ENCODE measurements around the gene UNG.
"Not testable (repeated sequence)": the region's sequence is repeated elsewhere in the genome, so short reads cannot be mapped to it uniquely, and the experiment has no call there.

UNG gene

DNA sequence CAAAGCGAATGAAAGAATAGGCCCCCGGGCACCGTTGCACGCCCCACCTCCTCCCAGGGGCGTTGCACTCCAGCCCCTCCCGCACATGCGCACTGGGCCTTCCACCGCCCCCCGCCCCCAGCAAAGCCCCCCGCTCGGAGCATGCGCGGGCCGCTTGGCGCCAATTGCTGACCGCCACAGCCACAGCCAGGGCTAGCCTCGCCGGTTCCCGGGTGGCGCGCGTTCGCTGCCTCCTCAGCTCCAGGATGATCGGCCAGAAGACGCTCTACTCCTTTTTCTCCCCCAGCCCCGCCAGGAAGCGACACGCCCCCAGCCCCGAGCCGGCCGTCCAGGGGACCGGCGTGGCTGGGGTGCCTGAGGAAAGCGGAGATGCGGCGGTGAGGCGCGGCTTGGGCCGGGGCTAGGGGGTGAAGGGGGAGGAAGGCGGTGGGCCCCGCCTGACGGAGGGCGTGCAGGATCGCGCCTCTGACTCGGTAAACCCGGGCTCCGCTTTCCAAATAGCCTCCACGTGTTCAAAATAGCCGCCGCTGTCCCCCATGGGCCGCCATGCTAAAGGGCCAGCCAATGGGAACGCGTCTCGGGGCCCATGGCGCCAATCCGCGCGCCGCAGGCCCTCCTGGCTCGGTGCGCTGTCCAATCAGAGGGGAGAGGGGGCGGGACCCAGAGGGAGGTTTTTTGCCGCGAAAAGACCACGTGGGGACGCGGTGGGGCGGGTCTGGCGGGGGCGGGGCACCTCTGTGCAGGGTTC is at the start of gene UNG:
UNG (plus strand) TSS at position 163 of the 748 bp plus-strand sequence; CDS start at position 246, 83 bp downstream.
- DNase-seq = peak; percentile 61 to 98 (median 94)

DNA sequence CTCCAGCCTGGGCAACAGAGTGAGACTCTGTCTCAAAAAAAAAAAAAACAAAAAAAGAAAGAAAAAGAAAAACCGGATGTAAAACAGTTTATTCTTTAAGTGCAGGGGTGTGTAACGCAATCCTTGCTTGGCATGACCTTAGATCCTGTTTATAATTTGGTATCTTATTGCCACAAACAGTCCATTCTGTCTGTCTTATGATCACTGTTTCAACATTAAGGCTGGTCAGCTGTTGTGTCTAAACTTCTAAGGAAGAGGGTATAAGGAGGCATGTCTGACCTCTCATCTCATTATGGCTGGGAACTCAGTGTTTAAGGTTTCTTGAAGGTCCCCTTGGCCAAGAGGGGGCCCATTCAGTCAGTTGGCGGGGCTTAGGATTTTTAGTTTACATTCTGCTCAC is 48.7 kb upstream of the UNG start:
- not testable (repeated sequence) for DNase-seq

DNA sequence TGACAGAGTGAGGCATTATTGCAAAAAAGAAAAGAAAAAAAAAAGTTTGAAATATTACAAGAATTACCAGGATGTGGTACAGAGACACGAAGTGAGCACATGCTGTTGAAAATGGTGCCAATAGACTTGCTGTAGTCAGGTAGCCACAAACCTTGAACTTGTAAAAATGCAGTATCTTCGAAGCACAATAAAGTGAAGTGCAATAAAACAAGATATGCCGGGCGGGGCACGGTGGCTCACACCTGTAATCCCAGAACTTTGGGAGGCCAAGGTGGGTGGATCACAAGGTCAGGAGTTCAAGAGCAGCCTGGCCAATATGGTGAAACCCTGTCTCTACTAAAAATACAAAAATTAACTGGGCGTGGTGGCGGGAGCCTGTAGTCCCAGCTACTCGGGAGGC is 47.6 kb upstream of the UNG start:
- not testable (repeated sequence) for DNase-seq

DNA sequence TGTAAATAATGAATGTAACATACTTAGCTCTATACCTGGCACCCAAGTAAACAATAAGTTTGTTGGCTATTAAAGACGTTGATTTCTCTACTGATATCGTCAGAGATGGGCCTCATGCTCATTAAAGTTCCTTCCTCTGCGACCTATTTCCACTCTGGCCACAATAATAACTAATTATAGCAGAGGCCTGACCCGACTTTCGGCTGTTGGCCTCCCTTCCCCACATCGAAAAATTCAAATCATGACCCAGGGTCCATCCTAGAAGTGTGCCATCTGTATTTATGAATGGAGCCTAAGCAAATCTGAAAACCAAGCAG is 45.3 kb upstream of the UNG start:
- DNase-seq = no peak

DNA sequence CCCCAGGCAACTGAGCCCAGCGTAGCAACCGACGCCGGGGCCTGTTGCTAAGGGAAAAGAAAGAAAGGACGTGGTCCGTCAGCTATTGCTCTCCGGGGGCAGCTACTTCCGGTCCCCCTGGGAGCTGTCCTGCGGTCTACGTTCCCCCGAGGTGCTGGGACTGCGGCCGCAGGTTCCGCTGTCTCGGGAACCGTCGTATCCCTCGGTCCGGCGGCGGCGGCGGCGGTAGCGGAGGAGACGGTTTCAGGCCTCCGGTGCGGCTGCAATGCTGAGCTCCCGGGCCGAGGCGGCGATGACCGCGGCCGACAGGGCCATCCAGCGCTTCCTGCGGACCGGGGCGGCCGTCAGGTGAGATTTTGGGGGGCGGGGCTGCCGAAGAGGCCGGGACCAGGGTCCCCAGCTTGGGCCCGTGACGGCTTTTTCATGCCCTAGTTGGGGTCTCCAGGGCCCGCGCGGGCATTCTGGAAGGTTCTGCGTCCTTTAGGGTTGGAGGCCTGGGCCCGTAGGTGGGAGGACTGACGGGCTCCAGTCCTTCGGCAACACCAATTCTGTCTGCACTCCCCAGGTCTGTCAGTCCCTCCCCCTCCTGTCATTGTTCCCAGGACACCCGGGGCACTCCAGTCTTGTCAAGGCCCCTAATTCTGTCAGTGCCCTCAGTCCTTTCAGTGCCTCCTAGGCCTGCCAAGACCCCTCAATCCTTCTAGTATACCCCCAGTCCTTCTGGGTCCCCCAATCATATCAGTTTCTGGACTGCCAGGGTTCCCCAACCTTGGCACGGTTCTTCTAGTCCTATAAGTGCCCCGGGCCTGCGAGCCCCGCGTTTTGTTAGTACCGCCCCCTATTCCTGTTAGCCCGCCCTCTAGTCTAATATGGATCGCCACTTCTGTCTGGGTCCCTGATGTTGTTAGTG is 44.7 kb upstream of the UNG start, which contains the start of gene USP30:
USP30 (plus strand) TSS at position 163 of the 910 bp plus-strand sequence; CDS start at position 266, 103 bp downstream.
- peak in 55 of 56 donors; percentile 57 to 91 (median 79) for DNase-seq

DNA sequence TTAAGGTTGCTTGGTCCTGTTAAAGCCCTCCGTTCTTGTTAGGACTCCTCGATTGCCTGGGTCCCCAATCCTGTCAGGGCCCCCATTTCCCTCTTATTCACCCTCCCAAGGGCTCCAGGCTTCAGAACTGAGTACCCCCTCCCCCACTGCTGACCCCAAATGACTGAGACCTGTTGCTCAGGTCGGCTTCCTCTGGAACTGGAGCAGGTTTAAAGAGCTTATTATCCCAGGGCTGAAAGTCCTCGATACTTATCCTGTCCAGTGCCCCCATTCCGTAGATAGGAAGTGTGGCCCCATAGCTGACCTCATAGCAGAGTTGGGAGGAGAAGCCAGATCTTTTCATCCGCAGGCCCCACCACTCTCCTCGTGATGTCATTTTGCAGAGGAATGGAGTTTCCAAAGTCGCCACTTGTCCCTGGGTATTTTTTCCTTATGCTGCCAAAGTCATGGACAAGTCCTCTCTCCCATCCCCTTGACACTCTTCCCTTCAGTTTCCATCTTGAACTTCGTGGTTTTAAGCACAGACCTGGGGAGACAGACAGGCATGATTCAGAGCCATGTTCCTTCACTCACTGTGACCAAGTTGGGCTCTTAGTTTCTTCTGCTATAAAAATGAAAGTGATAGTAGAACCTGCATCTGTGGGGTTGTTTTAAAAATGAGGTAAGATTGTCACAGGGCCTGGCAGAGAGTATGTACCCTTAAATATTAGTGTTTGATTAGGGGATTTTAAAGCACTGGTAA is 43.8 kb upstream of the UNG start:
- peak in 1 of 56 donors; percentile 38 for DNase-seq

DNA sequence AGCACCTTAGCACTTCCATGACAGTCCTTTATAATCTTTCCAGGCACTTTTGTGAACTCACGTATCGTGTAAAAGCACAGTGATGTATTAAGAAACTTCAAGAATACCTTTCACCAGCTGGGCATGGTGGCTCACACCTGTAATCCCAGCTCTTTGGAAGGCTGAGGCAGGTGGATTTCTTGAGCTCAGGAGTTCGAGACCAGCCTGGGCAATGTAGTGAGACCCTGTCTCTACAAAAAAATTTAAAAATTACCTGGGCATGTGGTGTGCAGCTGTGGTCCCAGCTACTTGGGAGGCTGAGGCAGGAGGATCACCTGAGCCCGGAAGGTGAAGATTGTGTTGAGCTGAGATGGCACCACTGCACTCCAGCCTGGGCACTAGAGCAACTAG is 43.3 kb upstream of the UNG start:
- DNase-seq = not testable (repeated sequence)

DNA sequence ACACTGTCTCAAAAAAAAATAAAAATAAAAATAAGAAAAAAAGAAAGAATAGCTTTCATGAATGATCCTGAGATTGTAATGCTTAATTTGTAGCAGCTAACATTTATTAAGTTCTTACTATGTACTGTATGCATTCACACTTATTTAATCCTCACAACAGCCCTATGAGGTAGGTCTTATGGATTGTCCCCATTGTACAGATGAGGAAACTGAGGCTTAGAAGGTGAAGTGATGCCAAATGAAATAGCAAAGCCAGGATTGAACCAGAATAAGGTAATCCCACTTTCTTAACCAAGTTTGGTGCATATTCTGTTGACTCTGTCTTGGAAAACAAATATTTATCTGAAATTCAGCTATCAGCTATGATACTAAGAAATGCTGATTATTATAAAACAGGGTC is 42.9 kb upstream of the UNG start:
- no peak for DNase-seq

DNA sequence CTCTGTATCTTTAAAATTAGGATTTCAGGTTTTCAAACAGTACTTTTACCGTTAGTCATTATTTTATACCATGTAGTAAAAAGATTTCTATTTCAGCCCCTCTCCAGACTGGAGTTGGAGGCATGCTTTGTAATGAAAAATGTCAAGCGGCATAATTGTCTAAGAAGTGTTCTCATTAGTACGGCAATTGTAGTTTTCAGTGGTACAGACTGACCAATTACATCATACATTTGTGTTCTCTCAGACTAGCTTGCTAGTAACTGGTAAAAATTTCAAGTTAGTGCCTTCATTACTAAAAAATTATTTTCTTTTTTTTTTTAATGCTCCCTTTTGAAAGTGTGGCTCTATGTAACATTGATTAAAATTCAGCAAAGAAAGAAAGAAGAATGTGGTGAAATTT is 40.5 kb upstream of the UNG start:
- no peak for DNase-seq

DNA sequence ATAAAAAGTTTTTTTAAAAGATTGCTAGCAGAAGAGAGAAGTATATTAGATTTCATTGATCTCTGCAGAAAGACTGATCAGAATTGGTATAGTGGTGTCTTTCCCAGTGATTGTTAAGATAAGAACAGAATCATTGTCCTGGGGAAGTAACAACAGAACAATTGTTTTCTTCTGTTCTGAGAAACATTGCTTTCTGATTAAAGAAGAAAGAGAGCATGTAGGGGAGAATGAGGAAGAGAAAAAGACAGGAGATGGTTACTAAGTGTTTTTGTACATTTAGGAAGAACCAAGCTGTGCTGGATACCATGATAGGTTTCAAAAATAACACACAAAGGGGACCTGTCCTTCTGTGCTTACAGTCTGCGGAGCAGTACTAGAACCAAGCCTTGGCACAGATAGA is 40.0 kb upstream of the UNG start:
- DNase-seq = peak in 1 of 56 donors; percentile 29

DNA sequence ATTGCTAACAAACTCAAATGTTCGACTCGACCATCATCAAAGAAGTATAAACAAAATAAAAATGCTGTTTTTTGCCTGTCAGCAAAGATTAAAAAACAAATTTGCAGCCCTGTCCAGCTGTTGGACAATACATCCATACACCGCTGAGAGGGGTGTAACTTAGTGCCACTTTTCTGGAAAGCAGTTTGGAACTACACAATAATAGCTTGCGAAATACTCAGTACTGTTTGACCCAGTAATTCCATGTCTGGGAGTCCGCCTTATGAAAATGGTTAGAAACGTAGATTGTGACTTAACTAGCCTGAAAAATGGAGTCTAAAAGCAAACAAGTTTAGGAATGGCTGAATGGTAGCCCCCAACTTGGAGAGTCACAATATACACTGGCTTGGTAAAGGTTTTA is 38.6 kb upstream of the UNG start:
- DNase-seq = no peak

DNA sequence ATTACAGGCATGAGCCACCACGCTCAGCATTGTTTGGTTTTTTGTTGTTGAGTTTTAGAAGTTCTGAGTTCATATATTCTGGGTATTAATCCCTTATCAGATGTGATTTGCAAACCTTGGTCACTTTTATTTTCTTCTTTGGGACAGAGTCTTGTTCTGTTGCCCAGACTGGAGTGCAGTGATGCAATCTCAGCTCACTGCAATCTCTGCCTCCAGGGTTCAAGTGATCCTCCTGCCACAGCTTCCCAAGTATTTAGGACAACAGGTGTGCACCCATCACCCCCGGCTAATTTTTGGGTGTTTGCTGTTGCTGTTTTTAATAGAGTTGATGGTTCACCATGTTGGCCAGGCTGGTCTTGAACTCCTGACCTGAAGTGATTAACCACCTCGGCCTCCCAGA is 33.3 kb upstream of the UNG start:
- DNase-seq = no peak

DNA sequence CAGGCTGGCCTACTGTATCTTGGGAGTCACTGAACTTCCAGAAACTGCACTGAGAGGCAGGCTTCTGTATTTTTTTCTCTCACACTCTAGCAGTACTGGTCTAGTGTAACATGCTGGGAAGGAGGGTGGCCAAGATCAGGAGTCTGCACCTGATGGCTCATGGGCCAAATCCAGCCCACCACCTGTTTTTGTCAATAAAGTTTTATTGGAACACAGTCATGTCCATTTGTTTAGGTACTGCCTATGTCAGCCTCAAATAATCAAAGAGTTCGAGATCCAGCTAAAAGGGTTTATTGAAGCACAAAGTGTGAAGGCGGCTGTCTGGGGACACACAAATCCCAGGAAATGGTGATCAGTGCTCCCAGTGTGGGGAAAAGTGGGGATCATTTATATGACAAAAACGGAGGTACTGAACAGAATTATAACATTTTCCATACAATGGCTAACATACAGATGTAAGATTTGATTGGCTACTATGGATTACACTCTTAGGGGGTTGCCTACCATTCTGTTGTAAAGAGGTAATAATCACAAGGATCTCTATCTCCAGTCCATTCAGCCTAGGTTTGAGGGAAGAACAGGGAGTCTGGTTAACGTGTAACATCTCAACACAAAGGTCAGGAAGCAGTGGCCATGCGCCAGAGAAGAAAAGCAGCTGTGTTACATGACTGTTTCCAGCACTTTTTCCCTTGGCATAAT is 32.1 kb upstream of the UNG start:
- no peak for DNase-seq

DNA sequence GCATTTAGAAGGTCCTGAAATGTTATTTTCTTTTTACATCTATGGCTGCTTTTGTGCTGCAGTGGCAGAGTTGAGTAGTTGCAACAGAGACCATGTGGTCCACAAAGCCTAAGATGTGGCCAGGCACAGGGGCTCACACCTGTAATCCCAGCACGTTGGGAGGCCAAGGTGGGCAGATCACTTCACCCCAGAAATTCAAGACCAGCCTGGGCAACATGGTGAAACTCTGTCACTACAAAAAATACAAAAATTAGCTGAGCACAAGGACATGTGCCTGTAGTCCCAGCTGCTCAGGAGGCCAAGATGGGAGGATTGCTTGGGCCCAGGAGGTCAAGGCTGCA is 31.6 kb upstream of the UNG start:
- DNase-seq = no peak

DNA sequence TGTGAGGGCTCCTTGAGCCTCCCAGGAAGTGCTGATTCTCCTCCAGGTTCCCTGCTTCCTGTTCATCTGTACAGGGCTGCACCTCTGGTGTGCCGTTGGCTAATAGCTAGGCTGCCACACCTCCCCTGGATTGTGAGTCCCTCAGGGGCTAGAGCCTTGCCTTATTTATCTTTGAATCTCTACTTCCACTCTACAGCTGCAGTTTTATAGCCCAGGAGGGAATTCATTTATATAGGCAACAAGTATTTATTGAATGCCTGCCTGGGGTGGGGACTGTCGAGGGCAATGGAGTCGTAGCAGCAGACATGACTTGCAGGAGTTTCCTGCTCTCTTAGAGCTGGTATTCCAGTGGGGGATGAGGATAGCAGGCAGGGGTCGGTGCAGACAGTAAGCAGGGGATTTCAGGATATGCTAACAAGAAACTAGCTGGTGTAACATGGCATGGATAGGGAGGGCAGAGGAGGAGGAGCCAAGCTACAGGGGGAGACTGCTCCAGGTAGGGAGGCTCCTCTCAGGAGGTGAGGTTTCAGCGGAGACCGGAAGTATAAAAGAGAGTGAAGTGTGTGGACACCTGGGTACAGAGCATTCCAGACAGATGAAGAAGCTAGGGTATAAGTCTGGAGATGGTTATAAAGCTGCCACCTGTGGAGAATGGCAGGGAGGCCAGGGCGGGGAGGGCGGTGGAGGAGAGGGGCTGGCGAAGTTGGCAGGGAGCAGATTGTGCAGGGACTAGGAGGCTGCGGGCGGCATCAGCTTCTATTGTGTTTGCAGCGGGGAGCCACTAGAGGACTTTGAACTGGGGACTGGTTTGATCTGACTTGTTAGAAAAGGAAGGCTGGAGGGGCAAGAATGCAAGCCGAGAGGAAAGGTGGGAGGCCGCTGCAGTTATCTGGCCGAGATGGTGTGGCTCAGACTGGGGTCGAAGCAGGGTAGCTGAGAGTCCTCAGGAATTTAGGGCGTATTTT is 27.8 kb upstream of the UNG start:
- no peak for DNase-seq

DNA sequence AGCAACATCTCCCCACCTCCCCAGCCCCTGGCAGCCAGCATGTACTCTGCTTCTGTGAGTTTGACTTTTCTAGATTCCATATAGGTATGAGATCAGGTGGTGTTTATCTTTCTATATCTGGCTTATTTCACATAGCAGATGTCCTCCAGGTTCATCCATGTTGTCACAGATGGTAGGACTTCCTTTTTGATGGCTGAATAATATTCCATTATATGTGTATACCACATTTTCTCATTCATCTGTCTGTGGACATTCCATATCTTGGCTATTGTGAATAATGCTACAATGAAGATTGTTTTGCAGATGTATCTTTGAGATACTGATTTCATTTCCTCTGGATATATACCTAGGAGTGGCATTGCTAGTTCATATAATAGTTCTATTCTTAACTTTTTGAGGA is 22.5 kb upstream of the UNG start:
- no peak for DNase-seq

DNA sequence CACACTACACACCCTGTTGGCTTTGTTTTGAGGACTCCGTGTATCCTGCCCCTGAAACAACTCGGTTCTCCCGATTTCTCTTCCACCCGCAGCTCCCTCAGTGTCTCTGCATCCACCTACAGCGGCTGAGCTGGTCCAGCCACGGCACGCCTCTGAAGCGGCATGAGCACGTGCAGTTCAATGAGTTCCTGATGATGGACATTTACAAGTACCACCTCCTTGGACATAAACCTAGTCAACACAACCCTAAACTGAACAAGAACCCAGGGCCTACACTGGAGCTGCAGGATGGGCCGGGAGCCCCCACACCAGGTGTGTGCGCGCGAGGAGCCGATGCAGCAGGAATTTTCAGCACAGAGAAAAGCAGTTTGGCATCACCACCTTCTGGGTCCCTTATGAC is 14.6 kb upstream of the UNG start:
- peak in 1 of 56 donors; percentile 2 for DNase-seq

DNA sequence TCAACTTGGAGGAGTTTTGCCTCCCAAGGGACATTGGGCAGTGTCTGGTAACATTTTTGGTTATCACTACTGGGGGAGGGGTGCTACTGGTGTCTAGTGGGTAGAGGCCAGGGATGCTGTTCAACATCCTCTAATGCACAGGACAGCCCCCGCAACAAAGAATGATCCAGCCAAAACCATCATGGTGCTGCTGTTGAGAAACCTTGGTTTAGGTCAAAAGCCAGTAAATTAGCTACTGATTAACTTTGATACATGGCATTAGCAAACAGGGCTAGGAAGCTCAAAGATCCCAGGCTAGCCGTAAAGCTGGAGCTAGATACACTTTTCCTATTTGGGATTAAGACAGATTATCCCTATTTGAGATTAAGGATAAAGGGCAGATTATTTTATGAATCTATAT is 13.0 kb upstream of the UNG start:
- no peak for DNase-seq

DNA sequence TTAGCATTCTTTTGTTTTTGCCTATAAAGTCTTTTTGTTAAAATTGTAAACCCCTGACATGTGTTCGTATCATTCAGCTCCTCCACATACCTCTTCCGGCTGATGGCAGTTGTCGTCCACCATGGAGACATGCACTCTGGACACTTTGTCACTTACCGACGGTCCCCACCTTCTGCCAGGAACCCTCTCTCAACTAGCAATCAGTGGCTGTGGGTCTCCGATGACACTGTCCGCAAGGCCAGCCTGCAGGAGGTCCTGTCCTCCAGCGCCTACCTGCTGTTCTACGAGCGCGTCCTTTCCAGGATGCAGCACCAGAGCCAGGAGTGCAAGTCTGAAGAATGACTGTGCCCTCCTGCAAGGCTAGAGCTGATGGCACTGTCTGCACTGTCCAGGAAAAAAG is 11.8 kb upstream of the UNG start:
- DNase-seq = no peak

DNA sequence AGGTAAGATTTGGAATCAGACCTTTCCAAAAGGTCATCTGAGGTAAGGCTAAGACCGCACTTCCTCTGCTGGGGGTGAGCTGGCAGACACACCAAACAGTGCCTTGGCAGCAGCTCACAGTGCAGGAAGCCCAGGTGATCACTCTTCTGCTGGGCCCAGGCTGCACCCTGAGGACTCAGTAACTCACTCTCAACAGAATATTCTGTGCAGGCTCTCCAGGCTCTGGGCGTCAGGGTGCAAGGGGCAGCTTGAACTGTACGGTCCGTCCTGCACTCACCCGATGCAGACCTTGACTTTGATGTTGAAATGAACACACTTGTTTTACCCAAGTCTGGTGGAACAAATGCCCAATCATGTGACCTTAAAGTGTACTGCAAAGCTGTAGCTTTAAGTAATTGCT is 10.1 kb upstream of the UNG start:
- DNase-seq = no peak
